Lung microvascular endothelial cell (primary cell): ENCODE measurements around the gene MTA2. TPM values are rescaled to one million over a fixed set of nuclear protein-coding genes. Genes with fewer than 3 reads are reported as not detected.

Experiments
- DNase-seq, 2 donors: peaks; one replicate each; pipeline versions ENCODE4 v3.0.0 to v3.0.0-alpha.2; 2010; ENCODE audit warnings: low read depth in 2 of 2
- total RNA-seq: library from RNA; depleted of rRNA; stranded (reverse); fragments of >200 nt; gene quantifications from 2 replicates; pipeline ENCODE4 v1.2.1, GENCODE V29; 2014

Gene MTA2
- total RNA-seq, 1 donor from 2014 or later = 147 TPM

DNA sequence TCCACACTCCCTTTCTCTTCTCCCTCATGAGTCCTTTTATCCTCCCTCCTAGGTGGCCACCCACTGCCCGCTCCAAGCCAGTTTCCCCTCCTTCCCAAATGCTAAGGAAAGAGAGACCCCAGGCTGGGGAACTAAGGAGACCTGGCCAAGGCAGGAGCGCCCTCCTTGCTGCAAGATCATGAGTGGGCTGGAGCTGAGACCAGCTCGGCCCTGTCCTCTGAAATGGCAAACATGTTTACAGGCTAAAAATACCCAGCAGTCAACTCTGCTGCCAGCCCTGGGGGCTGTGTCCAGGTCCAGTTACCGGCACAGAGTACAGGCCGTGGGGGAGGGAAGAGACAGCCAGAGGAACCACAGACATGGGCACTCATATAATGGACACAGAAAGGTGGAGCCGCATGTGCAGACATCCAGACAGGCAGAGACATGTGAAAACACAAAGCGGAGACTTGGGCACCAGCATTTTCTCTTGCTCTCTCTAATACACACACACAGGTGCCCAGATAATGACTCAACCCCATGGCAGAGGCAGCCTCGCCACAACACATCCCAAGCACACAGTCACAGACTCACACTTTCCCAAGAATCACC lies 53.9 kb downstream of the MTA2 start:
- DNase-seq = peak; percentile 26 to 52

DNA sequence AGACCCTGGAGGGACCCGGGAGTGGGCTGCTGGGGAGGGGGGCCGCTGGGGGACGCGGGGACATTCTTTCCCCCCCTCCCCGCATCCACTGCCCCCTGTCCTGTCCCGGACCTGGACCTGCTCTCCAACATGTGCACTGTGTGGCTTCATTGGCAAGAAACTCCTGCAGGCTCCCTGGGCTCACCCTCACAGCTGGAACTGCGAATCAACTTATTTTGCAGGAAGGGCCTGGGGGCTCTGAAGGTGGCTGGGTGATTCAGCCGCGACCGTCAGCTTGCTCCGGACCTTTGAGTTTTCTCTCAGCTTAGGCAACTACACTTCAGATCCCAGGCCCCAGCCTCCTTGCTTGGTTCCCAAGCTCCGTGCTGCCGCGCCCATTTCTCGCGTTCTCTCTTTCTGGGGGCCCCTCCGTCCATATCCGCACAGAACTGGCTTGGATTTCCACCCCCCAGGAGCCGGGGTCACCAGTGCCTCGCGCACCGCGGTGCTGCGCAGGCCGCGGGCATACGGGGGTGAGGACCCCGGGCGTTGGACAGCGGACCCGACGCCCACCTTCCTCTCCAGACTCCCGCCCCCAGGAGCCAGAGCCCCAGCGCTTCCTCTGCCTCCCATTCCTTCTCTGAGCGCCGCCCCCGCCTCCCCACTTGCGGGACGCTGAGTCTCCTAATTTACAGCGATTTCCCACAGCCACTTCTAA lies 54.6 kb downstream of the MTA2 start:
- DNase-seq = peak in 1 of 2 donors; percentile 48

DNA sequence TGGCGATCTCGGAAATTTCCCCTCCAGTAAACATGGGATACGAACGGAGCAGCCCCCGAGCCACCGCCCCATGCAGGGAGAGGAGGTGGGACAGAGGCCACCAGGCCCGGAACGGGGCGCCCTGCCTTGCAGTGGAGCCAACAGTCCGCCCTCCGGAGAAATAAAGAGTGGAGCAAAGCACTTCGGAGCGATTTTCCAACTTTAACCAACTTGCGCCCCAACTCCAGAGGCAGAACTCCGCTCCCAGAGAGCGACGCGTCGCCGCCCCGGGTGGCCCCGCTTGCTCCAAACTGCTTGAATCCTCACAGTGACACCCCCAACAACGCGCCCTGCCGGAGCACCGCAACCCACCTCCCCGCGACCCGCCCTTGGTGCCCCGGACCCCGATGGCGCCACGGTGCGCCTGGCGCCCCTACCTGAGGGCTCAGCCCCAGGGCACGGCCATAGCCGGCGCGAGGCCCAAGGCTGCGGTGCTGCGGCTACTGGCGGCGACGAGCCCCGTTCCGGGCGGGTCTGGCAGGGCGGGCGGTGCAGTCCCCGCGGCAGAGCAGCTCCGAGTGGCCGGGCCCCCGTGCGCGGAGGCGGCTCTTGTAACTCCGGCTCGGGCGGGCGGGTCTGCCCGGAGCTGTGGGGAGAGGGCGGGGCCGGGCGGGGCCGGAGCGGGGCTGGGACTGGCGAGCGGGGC lies 55.3 kb downstream of the MTA2 start, which contains the start of gene AHNAK:
TSS of gene AHNAK (minus strand) at position 563 of the 685 bp plus-strand sequence. CDS start 10,708 bp downstream, outside the sequence.
- DNase-seq = peak; percentile 72 to 83

DNA sequence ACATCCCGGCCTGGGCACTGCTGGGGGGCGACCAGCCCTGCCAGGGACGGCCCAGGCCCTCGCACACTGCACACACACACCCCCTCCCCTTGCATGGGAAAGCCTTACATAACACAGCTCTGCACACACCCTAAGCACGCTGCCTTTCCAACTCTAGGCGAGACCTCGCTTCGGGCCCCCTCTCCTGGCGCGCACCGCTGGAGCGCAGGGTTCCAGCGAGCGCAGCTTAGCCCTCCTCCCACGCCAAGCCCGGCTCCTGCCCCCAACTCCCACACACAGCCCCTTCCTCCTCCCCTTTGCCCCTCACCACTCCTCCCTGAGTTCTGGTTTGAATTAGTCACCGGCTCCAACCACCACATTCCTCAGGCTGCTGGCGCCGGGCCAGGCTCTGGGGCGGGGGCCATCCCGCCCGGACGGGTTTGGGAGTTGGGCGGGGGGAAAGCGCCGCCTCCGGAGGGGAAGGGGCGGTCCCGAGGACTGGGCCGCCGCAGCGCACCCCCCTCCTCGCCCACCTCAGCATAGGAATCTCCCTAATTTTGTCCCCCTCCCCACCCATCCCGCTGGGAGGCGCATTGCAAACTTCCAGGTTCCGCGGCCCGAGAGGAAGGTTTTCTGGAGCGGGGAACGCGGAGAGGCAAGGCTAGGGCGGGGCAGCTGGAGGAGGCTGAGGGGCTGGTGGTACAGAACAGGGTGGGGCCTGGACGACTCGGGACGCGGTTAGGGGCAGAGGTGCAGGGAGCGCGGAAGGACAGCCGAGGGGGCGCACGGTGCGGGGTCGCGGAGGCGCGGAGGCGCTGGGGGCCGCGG lies 56.0 kb downstream of the MTA2 start:
- peak; percentile 88 to 89 for DNase-seq

DNA sequence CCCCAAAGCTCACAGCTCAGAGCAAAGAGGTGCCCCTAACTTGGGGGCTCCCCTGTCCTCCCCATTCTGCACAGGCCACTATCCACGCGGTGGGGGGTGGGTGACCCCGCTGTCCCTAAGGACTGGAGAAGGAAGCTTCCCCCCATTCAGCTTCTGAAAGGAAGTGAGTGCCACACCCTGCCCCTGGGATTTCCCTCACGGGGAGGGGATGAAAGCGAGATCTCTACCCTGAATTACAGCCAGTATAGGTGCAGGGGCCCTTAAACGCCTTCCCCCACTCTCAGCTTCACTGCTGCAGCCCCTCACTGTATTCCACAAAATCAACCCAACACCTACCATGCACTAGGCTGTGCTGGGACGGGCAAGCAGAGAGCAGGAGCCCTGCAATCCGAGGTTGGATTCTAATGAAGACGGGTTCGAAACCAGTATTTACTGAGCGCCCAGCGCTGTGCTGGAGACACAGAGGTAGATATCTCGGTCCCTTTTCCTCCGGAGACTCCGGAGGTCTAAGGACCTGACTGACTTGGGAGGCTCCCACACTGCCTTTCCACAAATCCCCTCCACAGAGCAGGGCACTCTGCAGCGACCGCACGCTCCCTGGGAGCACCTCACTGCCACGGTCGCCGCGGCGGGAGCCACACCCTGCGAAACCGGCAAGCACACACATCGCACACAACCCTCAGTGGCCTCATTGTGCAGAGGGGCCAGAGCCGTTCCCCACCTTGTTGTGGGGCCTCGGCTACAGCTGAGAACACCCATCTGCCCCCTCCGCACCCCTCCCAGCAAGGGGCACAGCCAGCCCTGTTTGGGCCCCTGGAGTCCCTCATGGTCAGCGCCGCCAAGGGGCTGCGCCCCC lies 56.9 kb downstream of the MTA2 start:
- peak; percentile 32 to 41 for DNase-seq

DNA sequence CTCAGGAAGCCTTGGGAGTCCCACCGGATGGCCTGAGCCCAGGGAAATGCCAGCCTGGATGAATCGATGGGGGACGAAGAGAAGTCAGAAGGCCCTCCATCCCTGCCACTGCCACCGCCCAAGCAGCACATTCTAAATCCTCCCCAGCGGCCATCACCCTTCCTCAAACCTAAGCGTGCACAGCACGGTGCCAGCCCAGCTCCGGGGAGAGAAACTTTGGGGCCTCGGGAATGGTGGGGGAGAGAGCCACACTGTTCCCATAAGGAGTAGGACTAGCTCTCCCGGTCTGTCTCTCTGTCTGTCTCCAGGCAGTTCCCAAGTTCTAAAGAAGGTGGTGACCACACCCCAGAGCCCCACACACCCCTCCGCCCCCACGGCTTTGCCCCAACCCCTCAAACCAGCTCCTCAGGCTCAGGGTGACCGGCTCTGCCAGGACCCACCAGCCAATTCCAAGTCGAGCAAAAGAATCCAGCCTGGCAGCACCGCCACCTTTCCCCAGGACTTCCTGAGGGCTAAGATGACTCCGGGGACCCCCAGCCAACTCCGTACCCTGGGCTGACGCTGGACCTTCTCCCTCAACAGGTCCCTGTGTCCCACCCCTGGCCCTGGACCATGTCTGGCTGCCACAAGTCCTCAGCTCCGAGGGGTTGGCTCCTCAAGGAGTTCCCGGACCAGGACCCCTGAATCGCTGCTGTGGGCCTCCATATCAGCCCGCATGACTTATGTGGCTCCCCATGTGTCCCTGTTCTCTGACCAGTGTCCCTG lies 57.8 kb downstream of the MTA2 start:
- DNase-seq = peak in 1 of 2 donors; percentile 29

Other genes with a start within 250 kb of the MTA2 start
- not detected in 2 replicates for gene SCGB1A1, start 182.8 kb downstream of the MTA2 start, total RNA-seq
- gene AHNAK, start 55.1 kb downstream of the MTA2 start, total RNA-seq = 214 and 215 TPM in 2 replicates
- gene EEF1G, start 28.0 kb downstream of the MTA2 start, total RNA-seq = 1,150 and 1,533 TPM in 2 replicates
- gene TUT1, start 10.3 kb downstream of the MTA2 start, total RNA-seq = 7.6 and 14.5 TPM in 2 replicates
- 19.0 and 25.2 TPM in 2 replicates for gene EML3, start 10.9 kb upstream of the MTA2 start, total RNA-seq
- 2.4 and 3.3 TPM in 2 replicates for gene ROM1, start 11.4 kb upstream of the MTA2 start, total RNA-seq
- gene B3GAT3, start 20.1 kb upstream of the MTA2 start, total RNA-seq = 12.0 and 15.1 TPM in 2 replicates
- 170 and 189 TPM in 2 replicates for gene GANAB, start 44.7 kb upstream of the MTA2 start, total RNA-seq
- 13.5 and 19.6 TPM in 2 replicates for gene INTS5, start 51.4 kb upstream of the MTA2 start, total RNA-seq
- gene C11orf98, start 63.3 kb upstream of the MTA2 start, total RNA-seq = 25.5 and 37.5 TPM in 2 replicates
- gene CSKMT, start 63.4 kb upstream of the MTA2 start, total RNA-seq = 4.8 and 6.3 TPM in 2 replicates
- gene UQCC3, start 69.8 kb upstream of the MTA2 start, total RNA-seq = 8.3 and 9.9 TPM in 2 replicates
- gene LBHD1, start 70.4 kb upstream of the MTA2 start, total RNA-seq = 1.5 and 1.6 TPM in 2 replicates
- 126 and 131 TPM in 2 replicates for gene UBXN1, start 77.2 kb upstream of the MTA2 start, total RNA-seq
- gene LRRN4CL, start 87.7 kb upstream of the MTA2 start, total RNA-seq = 0.22 and 0.60 TPM in 2 replicates
- 17.7 and 26.4 TPM in 2 replicates for gene BSCL2, start 105.6 kb upstream of the MTA2 start, total RNA-seq
- not detected in 2 replicates for gene GNG3, start 105.8 kb upstream of the MTA2 start, total RNA-seq
- 7.0 and 9.7 TPM in 2 replicates for gene HNRNPUL2, start 125.6 kb upstream of the MTA2 start, total RNA-seq
- 23.4 and 24.6 TPM in 2 replicates for gene TTC9C, start 126.6 kb upstream of the MTA2 start, total RNA-seq
- 7.4 and 11.7 TPM in 2 replicates for gene ZBTB3, start 152.3 kb upstream of the MTA2 start, total RNA-seq
- 58.0 and 60.7 TPM in 2 replicates for gene POLR2G, start 159.7 kb upstream of the MTA2 start, total RNA-seq
- gene TAF6L, start 169.5 kb upstream of the MTA2 start, total RNA-seq = 19.8 and 31.9 TPM in 2 replicates
- gene TMEM179B, start 185.5 kb upstream of the MTA2 start, total RNA-seq = 20.3 and 39.3 TPM in 2 replicates
- gene TMEM223, start 190.1 kb upstream of the MTA2 start, total RNA-seq = 8.7 and 13.5 TPM in 2 replicates
- gene NXF1, start 203.6 kb upstream of the MTA2 start, total RNA-seq = 7.6 and 12.3 TPM in 2 replicates
- gene STX5, start 230.2 kb upstream of the MTA2 start, total RNA-seq = 29.4 and 33.3 TPM in 2 replicates
- gene TEX54, start 231.0 kb upstream of the MTA2 start, total RNA-seq = not detected in 2 replicates
- gene WDR74, start 237.7 kb upstream of the MTA2 start, total RNA-seq = 75.4 and 81.7 TPM in 2 replicates